T-helper 2 cell treated with Interferon-gamma antibody and Interleukin-4, amounts not matched to agents 5 μg/mL and 100 μg/mL, for 36 hours (primary cell): ENCODE data around the gene GEMIN8.

Experiments used
- DNase-seq: peaks from one replicate; pipeline ENCODE4 v3.0.0; 2021; ENCODE audit warnings: low spot score
- H3K27ac Mint-ChIP-seq: one replicate; pipeline ENCODE4 v1.8.0; 2021; ENCODE audit warnings: mild to moderate bottlenecking, mixed read lengths
- H3K27me3 Mint-ChIP-seq: one replicate; pipeline ENCODE4 v1.8.0; 2021; ENCODE audit warnings: low read depth, mixed read lengths
- H3K36me3 Mint-ChIP-seq: one replicate; pipeline ENCODE4 v1.8.0; 2021; ENCODE audit warnings: low read depth, mixed read lengths
- H3K4me1 Mint-ChIP-seq: one replicate; pipeline ENCODE4 v1.8.0; 2021; ENCODE audit warnings: low read depth, mixed read lengths
- H3K4me3 Mint-ChIP-seq: one replicate; pipeline ENCODE4 v1.8.0; 2022; ENCODE audit warnings: mild to moderate bottlenecking, moderate library complexity, mixed read lengths
- H3K9me3 Mint-ChIP-seq: one replicate; pipeline ENCODE4 v1.8.0; 2021; ENCODE audit warnings: mixed read lengths

Gene GEMIN8

DNA sequence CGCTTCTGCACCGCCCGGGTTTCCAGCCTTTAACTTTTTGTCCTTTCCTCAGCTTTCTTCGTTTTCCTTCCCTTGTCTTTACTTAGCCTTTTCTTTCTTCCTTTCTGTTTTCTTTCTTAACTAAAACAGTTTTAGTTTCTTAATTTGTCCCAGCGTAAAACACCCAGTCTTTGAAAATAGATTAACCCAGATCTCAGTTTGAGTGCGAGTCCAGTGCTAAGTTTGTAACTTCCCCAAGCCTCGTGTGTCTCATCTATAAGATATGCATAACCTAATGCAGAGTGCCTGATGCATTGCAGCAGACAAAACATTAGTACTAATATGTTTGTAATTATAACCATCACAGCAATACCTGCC lies 460 bp upstream of the GEMIN8 start:
- Mint-ChIP-seq H3K27ac (peak overlapping the region; percentile 99), H3K4me3 (peak overlapping the region; percentile 97), H3K9me3 (no peaks in the 10 kb centered on the region), H3K4me1 (peaks cover 25% of the 10 kb centered on the region), H3K27me3 (peaks cover 6% of the 10 kb centered on the region), H3K36me3 (no peaks in the 10 kb centered on the region)
- DNase-seq: no peak

DNA sequence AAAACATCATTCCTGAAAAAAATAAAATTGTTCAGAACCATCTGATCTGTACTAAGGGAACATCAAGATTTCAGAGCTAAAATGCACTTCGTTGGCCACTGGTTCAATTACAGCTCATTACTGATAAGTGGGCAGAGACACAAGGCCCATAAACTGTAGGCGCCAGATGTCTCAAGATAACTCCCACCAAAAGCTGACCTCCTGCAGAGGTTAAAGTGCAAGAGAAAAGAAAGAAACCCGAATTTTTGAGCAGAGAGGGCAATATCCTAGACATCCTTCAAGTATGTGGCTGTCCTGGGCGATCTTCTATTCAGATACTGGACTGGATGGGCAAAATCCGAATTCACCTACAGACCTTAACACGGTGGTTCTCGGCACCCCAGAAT lies 660 bp downstream of the GEMIN8 start:
- H3K4me1 Mint-ChIP-seq: peaks cover 25% of the 10 kb centered on the region
- no peaks in the 10 kb centered on the region for H3K9me3 Mint-ChIP-seq
- H3K27me3 Mint-ChIP-seq: no peaks in the 10 kb centered on the region
- H3K27ac Mint-ChIP-seq: peak overlapping the region; percentile 99
- peak overlapping the region; percentile 97 for H3K4me3 Mint-ChIP-seq
- DNase-seq: no peak
- no peaks in the 10 kb centered on the region for H3K36me3 Mint-ChIP-seq

DNA sequence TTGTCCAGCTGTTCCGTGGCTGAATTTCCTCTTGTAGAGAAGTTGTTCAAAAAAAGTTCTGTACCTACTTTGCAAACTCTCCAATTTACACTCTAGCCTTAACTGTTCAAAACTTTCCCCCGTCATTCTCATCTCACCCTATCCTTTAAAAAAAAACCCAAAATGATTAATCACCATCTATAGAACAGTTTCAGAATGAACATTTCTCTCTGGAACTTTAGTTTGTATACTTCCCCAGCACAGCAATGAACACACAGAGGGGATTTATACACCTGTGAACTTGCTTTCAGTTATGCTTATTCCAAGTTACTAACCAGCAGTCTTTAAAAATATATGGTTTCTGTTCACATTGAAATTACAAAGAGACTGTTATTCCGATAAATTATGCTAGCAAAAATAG lies 1.2 kb downstream of the GEMIN8 start:
- Mint-ChIP-seq H3K4me3 (peak overlapping the region; percentile 97), H3K27ac (peak overlapping the region; percentile 81), H3K9me3 (no peaks in the 10 kb centered on the region), H3K4me1 (peaks cover 25% of the 10 kb centered on the region), H3K27me3 (no peaks in the 10 kb centered on the region), H3K36me3 (no peaks in the 10 kb centered on the region)
- no peak for DNase-seq

DNA sequence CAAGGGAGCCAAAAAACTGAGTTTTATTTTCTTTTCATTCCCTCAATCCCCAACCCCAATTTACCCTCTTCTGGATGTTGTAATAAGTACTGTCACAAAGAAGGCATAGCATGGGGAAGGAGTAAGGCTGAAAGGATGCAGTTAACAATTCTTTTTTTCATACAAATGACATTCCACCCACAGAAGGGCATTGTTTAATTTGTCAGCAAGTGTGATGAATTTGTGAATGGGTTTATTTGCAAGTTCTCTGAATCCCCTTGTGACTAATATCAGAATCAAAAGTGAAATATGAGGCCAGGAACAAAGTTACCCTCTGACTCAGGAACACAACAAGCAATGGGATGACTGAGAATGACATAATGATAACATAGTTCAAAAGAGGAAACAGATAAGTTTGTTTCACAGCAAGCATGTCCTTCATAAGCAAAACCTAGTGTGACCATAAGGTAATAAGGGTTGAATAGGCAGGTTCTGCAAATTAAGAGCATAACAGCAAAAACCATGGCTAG lies 2.1 kb downstream of the GEMIN8 start:
- H3K36me3 Mint-ChIP-seq: no peaks in the 10 kb centered on the region

DNA sequence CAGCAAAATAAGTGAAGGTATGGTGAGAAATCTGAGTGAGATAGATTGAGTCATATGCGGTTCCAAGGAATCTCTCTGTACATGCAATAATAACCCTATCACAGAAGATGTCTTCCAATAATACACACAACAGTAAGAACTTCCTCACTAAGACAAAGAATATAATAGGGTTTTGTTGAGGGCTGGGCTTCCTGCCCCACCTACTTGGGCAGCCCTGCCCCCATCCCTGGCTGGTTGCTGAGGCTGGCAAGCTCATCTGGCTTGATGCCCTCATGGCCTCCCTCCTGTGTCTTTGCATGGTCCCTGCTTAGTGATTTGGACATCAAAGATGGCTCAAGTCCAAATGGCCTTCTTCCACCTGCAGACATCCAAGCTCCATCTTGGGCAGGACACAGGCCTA lies 2.7 kb downstream of the GEMIN8 start:
- peaks cover 23% of the 10 kb centered on the region for H3K4me1 Mint-ChIP-seq
- peak overlapping the region; percentile 46 for H3K4me3 Mint-ChIP-seq
- H3K36me3 Mint-ChIP-seq: no peaks in the 10 kb centered on the region
- H3K9me3 Mint-ChIP-seq: no peaks in the 10 kb centered on the region
- peak overlapping the region; percentile 52 for H3K27ac Mint-ChIP-seq
- H3K27me3 Mint-ChIP-seq: no peaks in the 10 kb centered on the region
- no peak for DNase-seq

More for the DNA sequence above, 2.1 kb downstream of the GEMIN8 start:
- H3K4me1 Mint-ChIP-seq: peaks cover 25% of the 10 kb centered on the region
- peak overlapping the region; percentile 52 for H3K27ac Mint-ChIP-seq
- H3K4me3 Mint-ChIP-seq: peak overlapping the region; percentile 97
- no peaks in the 10 kb centered on the region for H3K9me3 Mint-ChIP-seq
- no peaks in the 10 kb centered on the region for H3K27me3 Mint-ChIP-seq
- no peak for DNase-seq

DNA sequence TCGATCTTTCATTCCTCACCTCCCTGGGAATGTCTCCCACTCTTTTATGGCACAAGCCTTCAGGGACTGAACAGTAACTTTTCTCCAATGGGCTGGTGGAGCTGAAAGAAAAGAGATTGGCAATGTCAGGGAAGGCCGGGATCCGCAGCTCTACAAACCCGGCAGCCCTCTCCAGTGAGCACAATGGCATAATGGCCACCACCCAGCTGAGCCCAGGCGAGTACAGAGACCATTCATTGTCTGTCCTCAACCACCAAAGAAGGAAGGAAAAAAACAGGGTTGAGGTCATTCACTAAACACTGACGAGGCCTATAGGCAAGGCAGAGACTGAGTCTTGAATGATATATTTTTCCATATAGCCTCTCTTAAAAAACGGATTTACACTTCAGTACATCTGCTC lies 3.6 kb downstream of the GEMIN8 start:
- Mint-ChIP-seq H3K36me3 (peaks cover 3% of the 10 kb centered on the region), H3K4me3 (no peak overlapping the region), H3K27me3 (no peaks in the 10 kb centered on the region), H3K4me1 (peaks cover 21% of the 10 kb centered on the region), H3K9me3 (no peaks in the 10 kb centered on the region), H3K27ac (no peak overlapping the region)
- DNase-seq: no peak

DNA sequence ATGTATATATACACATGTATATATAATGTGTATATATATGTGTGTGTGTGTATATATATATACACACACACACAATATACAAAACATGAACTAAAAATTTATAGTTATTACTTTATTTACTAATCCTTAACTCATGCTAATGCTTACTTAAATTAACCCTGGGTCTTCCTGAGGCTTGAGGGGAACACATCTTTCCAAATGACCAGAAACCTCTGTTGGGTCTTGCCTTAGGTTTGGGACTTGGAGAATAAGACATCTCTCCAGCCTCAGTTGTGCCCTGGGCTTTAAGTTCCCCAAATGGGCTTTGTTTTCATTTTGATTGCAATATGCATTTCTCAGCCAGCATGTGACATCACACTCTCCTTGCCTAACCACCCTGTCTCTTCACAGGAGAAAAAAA lies 7.7 kb downstream of the GEMIN8 start:
- peaks cover 6% of the 10 kb centered on the region for H3K4me1 Mint-ChIP-seq

DNA sequence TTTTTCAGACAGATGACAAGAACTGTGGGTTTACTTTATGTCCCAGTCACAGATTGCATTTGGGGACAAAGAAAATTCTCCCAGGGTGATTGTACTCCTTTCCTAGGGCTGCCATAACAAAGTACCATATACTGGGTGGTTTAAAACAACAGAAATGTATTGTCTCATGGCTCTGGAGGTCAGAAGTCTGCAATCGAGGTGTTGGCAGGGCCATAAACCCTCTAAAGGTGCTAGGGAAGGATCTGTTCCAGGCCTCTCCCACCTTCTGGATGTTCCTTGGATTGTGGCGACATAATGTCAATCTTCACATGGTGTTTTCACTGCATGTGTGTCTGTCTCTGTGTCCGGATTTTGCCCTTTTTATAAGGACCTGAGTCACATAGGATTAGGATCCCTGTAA lies 12.3 kb downstream of the GEMIN8 start:
- Mint-ChIP-seq H3K4me1 (no peaks in the 10 kb centered on the region), H3K9me3 (no peaks in the 10 kb centered on the region), H3K27ac (no peak overlapping the region), H3K4me3 (no peak overlapping the region), H3K27me3 (no peaks in the 10 kb centered on the region), H3K36me3 (peaks cover 24% of the 10 kb centered on the region)
- DNase-seq: no peak

More for the DNA sequence above, 7.7 kb downstream of the GEMIN8 start:
- H3K4me3 Mint-ChIP-seq: no peak overlapping the region
- H3K36me3 Mint-ChIP-seq: peaks cover 8% of the 10 kb centered on the region
- DNase-seq: no peak
- H3K9me3 Mint-ChIP-seq: no peaks in the 10 kb centered on the region
- no peak overlapping the region for H3K27ac Mint-ChIP-seq
- no peaks in the 10 kb centered on the region for H3K27me3 Mint-ChIP-seq

DNA sequence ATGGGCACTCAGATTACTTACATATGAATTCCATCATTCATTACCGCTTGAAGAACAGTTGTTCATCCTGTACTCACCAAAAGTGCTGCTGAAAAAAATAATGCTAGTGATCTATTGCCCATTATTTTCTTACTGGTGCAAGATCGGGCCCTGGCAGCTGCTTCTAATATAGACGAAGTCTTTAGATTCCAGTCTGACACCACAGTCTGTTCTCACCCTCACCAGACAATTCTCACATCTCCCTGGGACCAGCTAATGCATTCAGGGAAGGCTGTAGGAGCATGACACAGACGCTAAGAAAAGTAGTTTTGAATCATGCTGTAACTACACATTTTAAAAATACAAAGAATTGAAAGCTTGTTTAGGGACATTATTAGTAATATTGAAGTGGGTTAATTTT lies 13.8 kb downstream of the GEMIN8 start:
- Mint-ChIP-seq H3K9me3 (no peaks in the 10 kb centered on the region), H3K27ac (no peak overlapping the region), H3K4me3 (no peak overlapping the region), H3K36me3 (peaks cover 21% of the 10 kb centered on the region), H3K27me3 (no peaks in the 10 kb centered on the region), H3K4me1 (no peaks in the 10 kb centered on the region)
- no peak for DNase-seq

DNA sequence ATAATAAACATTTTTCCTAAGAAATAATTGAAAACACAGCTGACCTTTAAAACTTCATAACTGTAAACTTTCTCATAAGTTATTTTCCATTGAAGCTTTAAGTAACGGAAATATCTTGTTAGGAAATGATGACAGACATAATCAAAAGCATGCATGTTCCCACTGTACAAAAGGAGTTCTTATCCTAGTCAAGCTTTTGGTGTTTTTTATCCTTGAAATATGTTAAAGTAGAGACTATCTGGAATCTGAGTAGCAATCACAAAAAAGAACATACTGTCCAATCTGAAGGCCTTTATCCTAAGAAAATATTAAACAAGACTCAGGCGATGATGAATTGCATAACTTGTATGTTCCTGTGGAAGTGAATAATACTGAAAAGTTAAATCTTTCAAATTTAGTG lies 14.4 kb downstream of the GEMIN8 start:
- H3K9me3 Mint-ChIP-seq: no peaks in the 10 kb centered on the region
- H3K4me1 Mint-ChIP-seq: no peaks in the 10 kb centered on the region
- peaks cover 21% of the 10 kb centered on the region for H3K36me3 Mint-ChIP-seq
- no peak overlapping the region for H3K27ac Mint-ChIP-seq
- no peak for DNase-seq
- H3K4me3 Mint-ChIP-seq: no peak overlapping the region
- H3K27me3 Mint-ChIP-seq: no peaks in the 10 kb centered on the region

DNA sequence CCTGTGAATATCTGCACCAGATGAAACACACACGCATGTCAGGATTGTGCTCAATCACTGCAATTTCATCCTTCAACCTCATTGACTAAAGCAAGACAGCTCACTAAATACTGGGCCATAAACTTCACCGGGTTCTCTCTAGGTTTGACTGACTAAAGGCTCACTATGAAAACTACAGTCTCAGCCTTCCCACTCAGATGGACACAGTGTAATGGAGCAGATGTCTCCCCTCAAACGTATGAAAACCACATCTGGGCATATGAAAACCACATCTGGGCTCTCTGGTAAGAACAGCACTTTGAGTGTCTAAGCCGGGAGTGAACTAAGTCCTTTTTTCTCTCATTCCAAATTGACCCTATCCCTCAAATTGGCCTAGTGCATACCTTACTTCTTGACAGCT lies 15.2 kb downstream of the GEMIN8 start:
- DNase-seq: no peak
- no peaks in the 10 kb centered on the region for H3K4me1 Mint-ChIP-seq
- no peak overlapping the region for H3K27ac Mint-ChIP-seq
- H3K9me3 Mint-ChIP-seq: no peaks in the 10 kb centered on the region
- no peak overlapping the region for H3K4me3 Mint-ChIP-seq
- H3K27me3 Mint-ChIP-seq: no peaks in the 10 kb centered on the region
- peaks cover 18% of the 10 kb centered on the region for H3K36me3 Mint-ChIP-seq

DNA sequence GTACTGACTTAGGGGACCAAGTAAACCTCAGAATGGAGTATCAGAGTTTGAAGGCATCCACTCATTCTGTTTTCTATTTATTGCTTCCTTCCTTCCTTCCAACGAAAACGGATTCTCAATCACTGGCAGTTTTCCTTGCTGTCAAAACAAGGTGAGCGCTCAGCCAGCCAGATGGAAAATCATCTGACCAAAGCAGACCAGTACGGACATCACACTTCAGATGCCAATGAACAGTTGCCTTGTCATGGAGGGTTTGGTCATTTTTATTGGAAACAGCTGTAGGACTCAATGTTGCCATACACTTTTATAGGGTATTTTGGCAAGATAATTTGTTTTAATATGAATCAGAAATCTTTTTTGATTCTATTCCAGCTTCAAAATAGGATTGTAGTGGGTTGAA lies 16.6 kb downstream of the GEMIN8 start:
- Mint-ChIP-seq H3K36me3 (peaks cover 20% of the 10 kb centered on the region), H3K4me3 (no peak overlapping the region), H3K9me3 (no peaks in the 10 kb centered on the region), H3K27ac (no peak overlapping the region), H3K27me3 (no peaks in the 10 kb centered on the region), H3K4me1 (no peaks in the 10 kb centered on the region)
- no peak for DNase-seq

DNA sequence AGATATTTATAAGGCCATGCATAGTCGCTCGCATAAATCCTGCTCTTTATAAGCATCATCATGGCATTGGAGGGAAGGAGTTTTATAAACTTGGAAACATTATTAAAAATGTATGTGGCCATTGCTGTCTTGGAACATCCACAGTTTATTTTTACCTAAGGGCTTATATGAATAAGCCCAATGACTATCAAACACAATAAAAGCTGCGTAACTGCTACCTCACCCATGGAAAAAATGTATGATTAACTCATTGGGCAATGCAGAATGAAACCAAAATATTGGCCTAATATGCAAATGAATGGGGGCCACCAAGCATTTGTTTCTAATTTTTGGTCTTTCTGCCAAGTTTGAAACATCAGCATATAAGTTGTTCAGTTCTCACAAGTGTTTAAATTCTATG lies 19.1 kb downstream of the GEMIN8 start:
- Mint-ChIP-seq H3K36me3 (peaks cover 18% of the 10 kb centered on the region), H3K27ac (no peak overlapping the region), H3K27me3 (no peaks in the 10 kb centered on the region), H3K4me1 (no peaks in the 10 kb centered on the region), H3K4me3 (no peak overlapping the region), H3K9me3 (no peaks in the 10 kb centered on the region)
- DNase-seq: no peak

DNA sequence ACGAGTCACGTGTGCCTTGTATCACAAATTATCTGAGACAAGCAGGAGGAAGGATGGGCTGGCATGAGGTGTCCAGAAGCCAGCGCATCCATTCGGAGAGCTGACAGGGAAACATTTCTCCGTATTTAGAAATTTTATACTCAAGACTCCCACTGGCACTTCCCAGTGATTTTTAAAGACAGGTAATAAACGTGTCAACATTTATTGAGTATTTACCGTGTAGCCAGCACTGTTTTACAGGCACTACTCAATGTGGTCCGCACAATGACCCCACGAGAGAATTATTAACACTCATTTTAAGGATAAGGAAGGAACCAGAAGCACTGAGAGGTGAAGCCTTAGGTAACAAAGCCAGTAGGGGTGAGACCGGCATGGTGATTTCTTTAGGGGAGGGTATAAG lies 23.2 kb downstream of the GEMIN8 start:
- no peak for DNase-seq
- no peaks in the 10 kb centered on the region for H3K9me3 Mint-ChIP-seq
- peaks cover 6% of the 10 kb centered on the region for H3K36me3 Mint-ChIP-seq
- no peaks in the 10 kb centered on the region for H3K27me3 Mint-ChIP-seq
- H3K4me1 Mint-ChIP-seq: peaks cover 4% of the 10 kb centered on the region
- no peak overlapping the region for H3K4me3 Mint-ChIP-seq
- H3K27ac Mint-ChIP-seq: no peak overlapping the region

DNA sequence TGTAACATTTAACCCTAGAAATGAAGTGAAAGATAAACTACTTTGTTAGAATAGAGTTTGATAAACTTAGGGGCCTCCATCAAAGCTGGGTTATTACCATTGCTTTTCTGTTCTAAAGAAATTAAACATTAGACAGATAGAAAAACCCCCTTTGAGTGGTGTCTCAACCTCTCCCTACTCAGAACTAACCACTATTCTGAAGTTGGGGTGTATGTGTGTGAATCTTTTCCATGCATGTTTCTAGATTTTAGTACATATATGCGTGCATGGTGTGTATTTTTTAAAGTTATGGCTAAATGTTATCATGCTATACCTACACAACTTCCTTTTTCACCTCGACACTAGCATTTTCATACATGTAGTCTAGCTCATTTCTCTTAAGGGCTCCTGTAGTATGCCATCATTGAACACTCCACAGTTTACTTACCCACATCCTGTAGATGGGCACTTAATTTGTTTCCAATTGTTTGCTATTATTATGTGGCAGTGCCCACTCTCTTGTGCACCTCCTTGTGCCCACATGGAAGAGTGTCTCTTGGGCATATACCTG lies 25.7 kb downstream of the GEMIN8 start:
- no peaks in the 10 kb centered on the region for H3K9me3 Mint-ChIP-seq
- DNase-seq: no peak
- H3K4me3 Mint-ChIP-seq: no peak overlapping the region
- no peaks in the 10 kb centered on the region for H3K27me3 Mint-ChIP-seq
- H3K4me1 Mint-ChIP-seq: peaks cover 4% of the 10 kb centered on the region
- peaks cover 6% of the 10 kb centered on the region for H3K36me3 Mint-ChIP-seq
- no peak overlapping the region for H3K27ac Mint-ChIP-seq
